A549 (cell line): ENCODE results near the gene TARP.

Source experiments
- CTCF ChIP-seq: fragments of >200 bp; sonication (Bioruptor Twin); formaldehyde crosslinking; IDR thresholded peaks from 3 replicates; pipeline ENCODE4 v1.5.1; 2016
- ELK1 ChIP-seq: fragments of 150-350 bp; IDR thresholded peaks from 2 replicates; pipeline ENCODE4 v1.6.1; 2014; ENCODE audit warnings: low read depth, mild to moderate bottlenecking, low read length
- EP300 ChIP-seq, 2 experiments: fragments of >200 bp; sonication (Bioruptor Twin); formaldehyde crosslinking; IDR thresholded peaks; 2 replicates in 1 of 2; 3 replicates in 1 of 2; pipeline ENCODE4 v1.6.1; 2016 to 2017
- HES2 ChIP-seq: fragments of >200 bp; sonication (Bioruptor Twin); formaldehyde crosslinking; IDR thresholded peaks from 2 replicates; pipeline ENCODE4 v1.6.1; 2016
- MAZ ChIP-seq: fragments of 150-350 bp; IDR thresholded peaks from 2 replicates; pipeline ENCODE4 v1.6.1; 2014; ENCODE audit warnings: antibody characterized with exemption, low read depth, low read length, borderline replicate concordance
- SREBF2 ChIP-seq: fragments of 450-650 bp; IDR thresholded peaks from 2 replicates; pipeline ENCODE4 v1.6.1; 2014; ENCODE audit warnings: mild to moderate bottlenecking, moderate library complexity

GRCh38 chr7:38283809-38284208 is 10.4 kb upstream of the TARP start:
- TF ChIP-seq CTCF, result no peak
- no peak for TF ChIP-seq MAZ
- no peak for TF ChIP-seq EP300 (IDR thresholded peaks at IDR 0.05)
- TF ChIP-seq HES2, result no peak
- no peak for TF ChIP-seq ELK1
- TF ChIP-seq SREBF2, result no peak
